Measurements from ENCODE around the gene PPFIA1. TPM values are rescaled to one million over a fixed set of nuclear protein-coding genes. Genes with fewer than 3 reads are reported as not detected.

The PPFIA1 gene
- total and polyA plus RNA-seq, 2 of the 13 experiments (the other 11 are each of a cell fraction or from before 2014, with no cell fraction given): 29.9 to 45.2 TPM

- no peak overlapping the region; a peak in 1 of 6 replicates for H3K4me3 ChIP-seq (replicated peaks in 1 of 3; ENCODE audit: insufficient read depth in 1 of 3, low read depth in 2 of 3, low read length in 3 of 3)
- FAIRE-seq (no peak), ATAC-seq (peak; percentile 21), DNase-seq (ENCODE audit: low spot score) (no peak)
- no peak overlapping the region for H3K9ac ChIP-seq (ENCODE audit: insufficient read depth, low read depth, low read length)
- 36% methylated on average over 11 of the region's 22 CpGs for WGBS (ENCODE audit: low lambda C conversion rate)
- H3K9me3 ChIP-seq (ENCODE audit: low read length): no peaks in the 10 kb centered on the region
- intact Hi-C loops (cut with micrococcal nuclease; ENCODE audit: unreplicated experiment) (no loop called here), in situ Hi-C loops (cut with HindIII; ENCODE audit: extremely low pct_ligation_motif_present, low pct_unique_long_range_greater_than_20kb) (no loop called here)
- no peak overlapping the region for H3K27ac ChIP-seq (ENCODE audit: extremely low read length, insufficient read depth, low read length)
- no TSS peak for BruUV-seq (replicated peaks)
- H3K36me3 ChIP-seq (replicated peaks in 1 of 2; ENCODE audit: control insufficient read depth in 1 of 2, insufficient read depth in 2 of 2, low read length in 2 of 2): no peaks in the 10 kb centered on the region
- peak overlapping the region; percentile 27; the same call in 1 of the 2 replicates for H3K4me2 ChIP-seq (ENCODE audit: low read depth, low read length)
- no peaks in the 10 kb centered on the region for H3K79me2 ChIP-seq (ENCODE audit: insufficient read depth, low read length)
- peaks cover 7 to 19% of the 10 kb centered on the region in 2 experiments for H3K27me3 ChIP-seq (ENCODE audit: control insufficient read depth in 1 of 2, insufficient read depth in 2 of 2, low read length in 2 of 2)
- ChIA-PET POLR2A (no interaction called here), CTCF (ENCODE audit: low intra/inter-chr PET ratio, low total read pairs) (no interaction called here)
- H4K20me1 ChIP-seq (ENCODE audit: insufficient read depth, low read length): no peaks in the 10 kb centered on the region
- H3K4me1 ChIP-seq (ENCODE audit: insufficient read depth, low read length): peaks cover 22% of the 10 kb centered on the region
- no peak overlapping the region for H2AFZ ChIP-seq (ENCODE audit: low read length)
- no peak for TF ChIP-seq TEAD2 (CRISPR knock-in tag; IDR thresholded peaks at IDR 0.05)
- no peak for TF ChIP-seq ZNF256 (CRISPR knock-in tag; conservative IDR thresholded peaks at IDR 0.05)
- TF ChIP-seq SKIL (CRISPR knock-in tag; IDR thresholded peaks at IDR 0.05; ENCODE audit: borderline replicate concordance): no peak
- TF ChIP-seq, protein P1, sequence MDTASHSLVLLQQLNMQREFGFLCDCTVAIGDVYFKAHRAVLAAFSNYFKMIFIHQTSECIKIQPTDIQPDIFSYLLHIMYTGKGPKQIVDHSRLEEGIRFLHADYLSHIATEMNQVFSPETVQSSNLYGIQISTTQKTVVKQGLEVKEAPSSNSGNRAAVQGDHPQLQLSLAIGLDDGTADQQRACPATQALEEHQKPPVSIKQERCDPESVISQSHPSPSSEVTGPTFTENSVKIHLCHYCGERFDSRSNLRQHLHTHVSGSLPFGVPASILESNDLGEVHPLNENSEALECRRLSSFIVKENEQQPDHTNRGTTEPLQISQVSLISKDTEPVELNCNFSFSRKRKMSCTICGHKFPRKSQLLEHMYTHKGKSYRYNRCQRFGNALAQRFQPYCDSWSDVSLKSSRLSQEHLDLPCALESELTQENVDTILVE (CRISPR knock-in tag; IDR thresholded peaks at IDR 0.05): no peak
- no peak for TF ChIP-seq NR2C2 (CRISPR knock-in tag; IDR thresholded peaks at IDR 0.05; ENCODE audit: borderline replicate concordance)
- no peak for TF ChIP-seq HOXA7 (CRISPR knock-in tag; IDR thresholded peaks at IDR 0.05)
- TF ChIP-seq ZNF264 (CRISPR knock-in tag; IDR thresholded peaks at IDR 0.05): no peak
- no peak for TF ChIP-seq STAG1 (CRISPR knock-in tag; IDR thresholded peaks at IDR 0.05)
- no peak for TF ChIP-seq IRF9 (CRISPR knock-in tag; IDR thresholded peaks at IDR 0.05; ENCODE audit: borderline replicate concordance)
- no peak for TF ChIP-seq RNF2 (conservative IDR thresholded peaks at IDR 0.05; ENCODE audit: low read depth)
- no peak for TF ChIP-seq ZNF549 (CRISPR knock-in tag; IDR thresholded peaks at IDR 0.05)
- TF ChIP-seq NFYB (CRISPR knock-in tag; IDR thresholded peaks at IDR 0.05): no peak
Measured at GRCh38 chr11:70230840-70231710, 39.4 kb upstream of the PPFIA1 start.

Measured in HepG2 (cell line).